SK-N-SH (cell line): Measurements from ENCODE around the gene FOXL1. TPM values are rescaled to one million over a fixed set of nuclear protein-coding genes. Genes with fewer than 3 reads are reported as not detected.
A peak's percentile ranks its signal among the peaks of the same experiment; 100 is the strongest.

Source experiments
- CTCF ChIA-PET: fragments of 300-600, 350-600 bp; formaldehyde crosslinking; extraction: SDS; loops from one replicate; lab custom pipeline; 2021; lab: Yijun Ruan, JAX
- POLR2A ChIA-PET: fragments of 350-600 bp; sonication (Branson Sonifier 250); formaldehyde crosslinking; extraction: SDS; loops from one replicate; lab custom pipeline; 2020; ENCODE audit warnings: antibody characterized with exemption, inconsistent platforms; lab: Yijun Ruan, JAX
- DNase-seq: peaks from one replicate; pipeline ENCODE4 v3.0.0; 2012
- H2AFZ ChIP-seq: fragments of 200-600 bp; sonication (generic); 2 replicates; pipeline ENCODE4 v1.8.1; 2016; ENCODE audit warnings: antibody characterized with exemption, mild to moderate bottlenecking, low read depth
- H3F3A ChIP-seq: fragments of 200-600 bp; sonication (generic); replicated peaks from 2 replicates; pipeline ENCODE3; 2016; ENCODE audit warnings: antibody characterized with exemption, mild to moderate bottlenecking; ENCODE audit not compliant: insufficient read depth
- H3K27ac ChIP-seq, 2 experiments: fragments of 200-500 bp in 1 of 2; fragments of 200-600 bp in 1 of 2; sonication (Bioruptor generic) in 1 of 2; sonication (generic), shearing (Covaris generic) in 1 of 2; 2 replicates each; pipeline versions ENCODE4 v1.5.1 to v1.6.1; 2014 to 2016; ENCODE audit warnings: low read depth in 2 of 2, inconsistent platforms in 1 of 2, low read length in 1 of 2, mild to moderate bottlenecking in 1 of 2, mixed read lengths in 1 of 2
- H3K27me3 ChIP-seq: fragments of 200-600 bp; sonication (generic), shearing (Covaris generic); 2 replicates; pipeline ENCODE4 v1.6.1; 2016; ENCODE audit warnings: mixed run types; ENCODE audit not compliant: insufficient read depth
- H3K36me3 ChIP-seq, 2 experiments: fragments of 200-500 bp in 1 of 2; fragments of 200-600 bp in 1 of 2; sonication (Bioruptor generic) in 1 of 2; sonication (generic) in 1 of 2; replicated peaks in 1 of 2; 2 replicates each; pipeline versions ENCODE3 to v1.5.1; 2014 to 2016; ENCODE audit warnings: low read length in 1 of 2, mild to moderate bottlenecking in 1 of 2; ENCODE audit not compliant: insufficient read depth in 2 of 2, control insufficient read depth in 1 of 2
- H3K4me1 ChIP-seq, 2 experiments: fragments of 200-500 bp in 1 of 2; fragments of 200-600 bp in 1 of 2; sonication (Bioruptor generic) in 1 of 2; sonication (generic), shearing (Covaris generic) in 1 of 2; 2 replicates each; pipeline versions ENCODE4 v1.5.1 to v1.6.1; 2014 to 2016; ENCODE audit warnings: low read depth in 1 of 2, low read length in 1 of 2, mixed run types in 1 of 2; ENCODE audit not compliant: insufficient read depth in 2 of 2, control insufficient read depth in 1 of 2
- H3K4me2 ChIP-seq: fragments of 200-600 bp; sonication (generic), shearing (Covaris generic); 2 replicates; pipeline ENCODE4 v1.6.1; 2017; ENCODE audit warnings: mixed run types
- H3K4me3 ChIP-seq, 2 experiments: fragments of 200-500 bp in 1 of 2; fragments of 200-600 bp in 1 of 2; sonication (Bioruptor generic) in 1 of 2; sonication (generic), shearing (Covaris generic) in 1 of 2; 2 replicates each; pipeline versions ENCODE4 v1.5.1 to v1.8.1; 2014 to 2016; ENCODE audit warnings: low read depth in 2 of 2, inconsistent platforms in 1 of 2, low read length in 1 of 2, mild to moderate bottlenecking in 1 of 2, mixed read lengths in 1 of 2, moderate library complexity in 1 of 2
- H3K79me2 ChIP-seq: fragments of 200-600 bp; sonication (generic); 2 replicates; pipeline ENCODE4 v1.8.1; 2017; ENCODE audit warnings: mild to moderate bottlenecking; ENCODE audit not compliant: insufficient read depth
- H3K9ac ChIP-seq: fragments of 200-600 bp; sonication (generic); 2 replicates; pipeline ENCODE4 v1.6.1; 2017; ENCODE audit warnings: mixed run types
- H3K9me2 ChIP-seq: fragments of 200-600 bp; sonication (generic); 2 replicates; pipeline ENCODE4 v1.6.1; 2017; ENCODE audit warnings: mixed run types
- H3K9me3 ChIP-seq: fragments of 200-600 bp; sonication (generic); 2 replicates; pipeline ENCODE4 v1.6.1; 2017; ENCODE audit warnings: mixed run types, mild to moderate bottlenecking, moderate library complexity
- H4K20me1 ChIP-seq: fragments of 200-600 bp; sonication (generic); 2 replicates; pipeline ENCODE4 v1.6.1; 2017; ENCODE audit warnings: mild to moderate bottlenecking, mixed run types; ENCODE audit not compliant: insufficient read depth
- ELF1 ChIP-seq: IDR thresholded peaks from 2 replicates; pipeline ENCODE4 v1.4.0; 2012
- FOSL2 ChIP-seq: IDR thresholded peaks from 2 replicates; pipeline ENCODE4 v1.4.0; 2012; ENCODE audit warnings: low read depth, mild to moderate bottlenecking, moderate library complexity, borderline replicate concordance
- FOXJ3 ChIP-seq: sonication (generic); formaldehyde crosslinking; IDR thresholded peaks from 2 replicates; pipeline ENCODE4 v1.5.1; 2020; ENCODE audit warnings: mild to moderate bottlenecking, missing genetic modification reagents
- JUND ChIP-seq: IDR thresholded peaks from 2 replicates; pipeline ENCODE4 v1.4.0; 2012
- MEF2A ChIP-seq: IDR thresholded peaks from 2 replicates; pipeline ENCODE4 v1.4.0; 2012; ENCODE audit warnings: low read depth, borderline replicate concordance
- RXRA ChIP-seq: IDR thresholded peaks from 2 replicates; pipeline ENCODE4 v1.4.0; 2012; ENCODE audit warnings: low read depth, mild to moderate bottlenecking, borderline replicate concordance
- SIN3A ChIP-seq: IDR thresholded peaks from 2 replicates; pipeline ENCODE4 v1.6.1; 2012; ENCODE audit warnings: low read depth, mild to moderate bottlenecking, low read length, moderate library complexity, borderline replicate concordance
- TCF12 ChIP-seq: IDR thresholded peaks from 2 replicates; pipeline ENCODE4 v1.4.0; 2012
- WGBS: methylation state at CpG from one replicate; pipeline ENCODE4 v1.1.6; 2017; ENCODE audit warnings: low lambda C conversion rate; 5-methylcytosine and 5-hydroxymethylcytosine counted together
- polyA plus RNA-seq, 3 experiments: library from polyadenylated mRNA; depleted of rRNA; stranded (reverse); fragments of >200 nt; gene quantifications; 2 replicates each; pipeline ENCODE4 v1.2.3, GENCODE V29; 2012
- TF ChIP-seq, protein P1 (sequence below): IDR thresholded peaks from 2 replicates; pipeline ENCODE4 v1.4.0; 2012; ENCODE audit warnings: low read depth, borderline replicate concordance
- TF ChIP-seq, protein P2 (sequence below): IDR thresholded peaks from 2 replicates; pipeline ENCODE4 v1.4.0; 2012; ENCODE audit warnings: low read depth
- TF ChIP-seq, protein P3 (sequence below): fragments of 200-600 bp; sonication (generic); IDR thresholded peaks from 2 replicates; pipeline ENCODE4 v1.6.1; 2017; ENCODE audit warnings: antibody characterized with exemption, mild to moderate bottlenecking, moderate library complexity
- TF ChIP-seq, protein P4 (sequence below): fragments of 150-350 bp; IDR thresholded peaks from 2 replicates; pipeline ENCODE4 v1.6.1; 2017; ENCODE audit warnings: antibody characterized with exemption, low read length, low read depth, borderline replicate concordance

The FOXL1 gene
- polyA plus RNA-seq, 1 of the 3 experiments (the other 2 are of a cell fraction), result 2.5 TPM

DNA sequence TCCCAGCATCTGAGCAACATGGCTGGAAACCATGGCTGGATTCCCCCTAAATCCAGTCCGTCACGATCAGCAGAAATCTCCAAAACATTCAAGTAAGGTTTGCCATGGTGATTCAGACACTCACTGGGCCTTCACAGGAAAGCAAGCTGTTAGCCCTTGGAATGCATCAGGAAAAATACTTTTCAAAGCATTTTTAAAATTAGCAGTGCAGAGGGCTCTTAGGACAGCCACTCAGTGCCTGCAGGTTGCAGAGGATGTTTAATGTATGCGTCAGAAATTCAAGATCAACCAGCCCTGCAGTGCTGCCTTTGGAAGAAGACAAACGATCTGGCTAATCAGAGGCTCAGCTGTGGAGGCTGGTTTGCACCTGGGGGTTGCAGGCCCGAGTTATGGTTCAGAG lies 50.3 kb downstream of the FOXL1 start:
- 0 out of 2 replicates have a peak overlapping the region, but pooled peaks have one; percentile 17 for H3K4me2 ChIP-seq
- no peak overlapping the region; the same call in 1 of the 2 replicates for H2AFZ ChIP-seq
- no peaks in the 10 kb centered on the region for H3K36me3 ChIP-seq
- H3K9ac ChIP-seq, result 0 out of 2 replicates have a peak overlapping the region, but pooled peaks have one; percentile 32
- H4K20me1 ChIP-seq, result no peaks in the 10 kb centered on the region
- H3K4me3 ChIP-seq, result no peak overlapping the region
- 38% methylated on average over 5 of the region's 5 CpGs for WGBS
- peaks cover 6 to 13% of the 10 kb centered on the region in 2 experiments; a peak in 3 of 4 replicates for H3K4me1 ChIP-seq
- H3K9me2 ChIP-seq, result no peaks in the 10 kb centered on the region
- peak overlapping the region in 1 of 2 experiments; percentile 57; a peak in 2 of 4 replicates for H3K27ac ChIP-seq
- ChIA-PET POLR2A (no interaction called here), CTCF (interaction anchor here (1.0 kb wide), 1 partner anchor 612 kb away, joined by 3 read pairs; no protein-coding TSS in a partner anchor)
- TF ChIP-seq RXRA (no peak), JUND (0 out of 2 replicates have a peak, but pooled peaks have one; percentile 24), FOSL2 (peak; percentile 7; the same call in 1 of the 2 replicates)
- TF ChIP-seq, protein P1, sequence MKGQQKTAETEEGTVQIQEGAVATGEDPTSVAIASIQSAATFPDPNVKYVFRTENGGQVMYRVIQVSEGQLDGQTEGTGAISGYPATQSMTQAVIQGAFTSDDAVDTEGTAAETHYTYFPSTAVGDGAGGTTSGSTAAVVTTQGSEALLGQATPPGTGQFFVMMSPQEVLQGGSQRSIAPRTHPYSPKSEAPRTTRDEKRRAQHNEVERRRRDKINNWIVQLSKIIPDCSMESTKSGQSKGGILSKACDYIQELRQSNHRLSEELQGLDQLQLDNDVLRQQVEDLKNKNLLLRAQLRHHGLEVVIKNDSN, result no peak
- TF ChIP-seq, protein P2, sequence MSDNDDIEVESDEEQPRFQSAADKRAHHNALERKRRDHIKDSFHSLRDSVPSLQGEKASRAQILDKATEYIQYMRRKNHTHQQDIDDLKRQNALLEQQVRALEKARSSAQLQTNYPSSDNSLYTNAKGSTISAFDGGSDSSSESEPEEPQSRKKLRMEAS, result no peak
- peaks cover 17% of the 10 kb centered on the region for H3F3A ChIP-seq
- H3K79me2 ChIP-seq, result no peaks in the 10 kb centered on the region
- H3K9me3 ChIP-seq, result no peaks in the 10 kb centered on the region
- H3K27me3 ChIP-seq, result no peaks in the 10 kb centered on the region
- no peak for DNase-seq

DNA sequence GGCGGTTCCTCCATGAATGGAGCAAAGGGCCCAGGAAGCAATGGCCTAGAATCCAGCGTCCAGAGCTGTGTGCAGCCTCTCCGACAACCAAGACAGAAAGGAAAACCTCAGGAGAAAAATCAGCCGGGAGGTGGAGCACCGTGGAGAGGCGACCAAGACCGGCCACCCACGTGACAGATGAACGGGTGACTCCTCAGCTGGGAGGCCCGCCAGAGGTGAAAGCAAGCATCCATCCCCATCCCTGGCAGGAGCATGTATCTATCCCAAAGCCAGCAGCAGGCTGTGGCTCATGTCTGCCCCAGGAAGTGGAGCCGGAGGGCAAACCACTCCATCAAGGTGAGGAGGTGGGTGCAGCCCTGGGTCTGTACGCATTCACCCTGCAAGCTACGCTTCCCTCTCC lies 52.1 kb downstream of the FOXL1 start:
- no peaks in the 10 kb centered on the region for H3K36me3 ChIP-seq
- TF ChIP-seq MEF2A (no peak), SIN3A (no peak), RXRA (no peak), TCF12 (no peak), FOXJ3 (CRISPR knock-in tag) (no peak), ELF1 (no peak), JUND (no peak)
- TF ChIP-seq, protein P2, result no peak
- TF ChIP-seq, protein P3, sequence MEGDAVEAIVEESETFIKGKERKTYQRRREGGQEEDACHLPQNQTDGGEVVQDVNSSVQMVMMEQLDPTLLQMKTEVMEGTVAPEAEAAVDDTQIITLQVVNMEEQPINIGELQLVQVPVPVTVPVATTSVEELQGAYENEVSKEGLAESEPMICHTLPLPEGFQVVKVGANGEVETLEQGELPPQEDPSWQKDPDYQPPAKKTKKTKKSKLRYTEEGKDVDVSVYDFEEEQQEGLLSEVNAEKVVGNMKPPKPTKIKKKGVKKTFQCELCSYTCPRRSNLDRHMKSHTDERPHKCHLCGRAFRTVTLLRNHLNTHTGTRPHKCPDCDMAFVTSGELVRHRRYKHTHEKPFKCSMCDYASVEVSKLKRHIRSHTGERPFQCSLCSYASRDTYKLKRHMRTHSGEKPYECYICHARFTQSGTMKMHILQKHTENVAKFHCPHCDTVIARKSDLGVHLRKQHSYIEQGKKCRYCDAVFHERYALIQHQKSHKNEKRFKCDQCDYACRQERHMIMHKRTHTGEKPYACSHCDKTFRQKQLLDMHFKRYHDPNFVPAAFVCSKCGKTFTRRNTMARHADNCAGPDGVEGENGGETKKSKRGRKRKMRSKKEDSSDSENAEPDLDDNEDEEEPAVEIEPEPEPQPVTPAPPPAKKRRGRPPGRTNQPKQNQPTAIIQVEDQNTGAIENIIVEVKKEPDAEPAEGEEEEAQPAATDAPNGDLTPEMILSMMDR, result peak; percentile 27; the same call in 1 of the 2 replicates
- TF ChIP-seq, protein P4, sequence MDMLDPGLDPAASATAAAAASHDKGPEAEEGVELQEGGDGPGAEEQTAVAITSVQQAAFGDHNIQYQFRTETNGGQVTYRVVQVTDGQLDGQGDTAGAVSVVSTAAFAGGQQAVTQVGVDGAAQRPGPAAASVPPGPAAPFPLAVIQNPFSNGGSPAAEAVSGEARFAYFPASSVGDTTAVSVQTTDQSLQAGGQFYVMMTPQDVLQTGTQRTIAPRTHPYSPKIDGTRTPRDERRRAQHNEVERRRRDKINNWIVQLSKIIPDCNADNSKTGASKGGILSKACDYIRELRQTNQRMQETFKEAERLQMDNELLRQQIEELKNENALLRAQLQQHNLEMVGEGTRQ, result no peak
- TF ChIP-seq, protein P1, result peak; percentile 62; the same call in 1 of the 2 replicates
- H3K9me2 ChIP-seq, result no peaks in the 10 kb centered on the region
- peaks cover 17% of the 10 kb centered on the region for H3F3A ChIP-seq
- no peak overlapping the region for H3K27ac ChIP-seq
- H3K4me1 ChIP-seq, result peaks cover 0 to 19% of the 10 kb centered on the region in 2 experiments; a peak in 1 of 4 replicates
- DNase-seq, result no peak
- H3K79me2 ChIP-seq, result no peaks in the 10 kb centered on the region
- H2AFZ ChIP-seq, result peak overlapping the region; percentile 18; the same call in 1 of the 2 replicates
- no peak overlapping the region for H3K4me2 ChIP-seq
- no peaks in the 10 kb centered on the region for H3K9me3 ChIP-seq
- H3K9ac ChIP-seq, result no peak overlapping the region
- H3K27me3 ChIP-seq, result no peaks in the 10 kb centered on the region
- WGBS, result 41% methylated on average over 11 of the region's 13 CpGs
- CTCF ChIA-PET, result interaction anchor here (0.8 kb wide), 1 partner anchor 573 kb away, joined by 3 read pairs; no protein-coding TSS in a partner anchor
- POLR2A ChIA-PET, result no interaction called here
- no peak overlapping the region for H3K4me3 ChIP-seq
- H4K20me1 ChIP-seq, result no peaks in the 10 kb centered on the region
